NCI-H2196 (cell line): ENCODE measurements around the gene CFTR.

Experiments
- DNase-seq: peaks from one replicate; lab custom pipeline; 2025; ENCODE audit not compliant: unreplicated experiment; lab: John Stamatoyannopoulos, UW

CFTR gene

DNA sequence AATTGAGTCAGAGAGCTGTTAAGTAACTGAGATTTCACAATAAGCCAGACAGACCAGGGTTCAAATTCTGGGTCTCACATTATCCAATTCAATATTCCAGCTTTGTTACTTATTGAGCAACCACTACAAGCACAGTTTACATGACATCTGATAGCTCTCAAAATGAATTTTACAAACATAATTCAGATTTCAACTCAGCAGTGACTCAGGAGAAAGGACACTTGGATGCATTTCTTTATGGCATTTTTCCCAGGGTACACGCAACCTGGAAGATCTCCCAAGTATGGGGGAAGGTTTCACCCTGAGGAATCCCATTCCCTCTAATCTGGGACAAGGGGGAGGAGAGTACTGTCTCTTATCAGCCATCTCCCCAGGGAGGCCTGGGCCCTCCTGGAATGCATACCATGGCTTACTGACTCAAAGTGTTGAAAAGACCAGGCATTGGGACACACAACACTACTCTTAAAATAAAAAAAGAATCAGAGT lies 102.4 kb downstream of the CFTR start:
- DNase-seq = peak; percentile 15

DNA sequence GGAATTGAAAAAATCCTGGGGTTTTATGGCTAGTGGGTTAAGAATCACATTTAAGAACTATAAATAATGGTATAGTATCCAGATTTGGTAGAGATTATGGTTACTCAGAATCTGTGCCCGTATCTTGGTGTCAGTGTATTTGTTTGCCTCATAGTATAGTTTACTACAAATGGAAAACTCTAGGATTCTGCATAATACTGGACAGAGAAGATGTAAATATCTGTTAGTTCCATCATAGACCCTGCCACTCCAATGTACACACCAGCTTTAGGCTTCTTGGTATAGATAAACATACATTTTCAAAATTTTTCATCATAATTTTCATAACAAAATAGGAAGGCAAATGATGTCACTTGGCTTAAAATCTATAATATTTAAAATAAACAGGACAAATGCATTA lies 108.1 kb downstream of the CFTR start:
- no peak for DNase-seq

GRCh38 chr7:117588352-117588794 lies 108.5 kb downstream of the CFTR start:
- DNase-seq = no peak

GRCh38 chr7:117590191-117590590 lies 110.4 kb downstream of the CFTR start:
- DNase-seq = no peak

- no peak for DNase-seq
Measured at GRCh38 chr7:117592011-117592635, 112.3 kb downstream of the CFTR start.

- no peak for DNase-seq
Measured at GRCh38 chr7:117596134-117596533, 116.3 kb downstream of the CFTR start.

DNA sequence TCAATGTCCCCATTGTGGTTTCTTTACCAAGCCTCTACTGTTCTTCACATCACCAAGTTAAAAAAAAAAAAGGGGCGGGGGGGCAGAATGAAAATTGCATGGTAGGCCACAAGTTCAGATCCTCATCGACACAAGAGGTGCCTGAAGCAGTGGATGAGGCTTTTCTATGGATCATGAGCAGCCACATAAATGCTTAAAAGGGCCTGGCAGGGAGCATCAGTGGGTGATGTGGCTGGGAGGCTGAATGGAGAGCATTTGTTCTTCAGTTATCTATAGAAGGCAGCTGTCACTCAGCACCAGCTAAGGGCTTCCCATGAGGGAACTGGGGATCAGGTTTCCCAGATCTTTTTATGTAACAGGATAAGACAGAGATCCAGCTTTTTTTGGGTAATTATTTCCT lies 117.9 kb downstream of the CFTR start:
- DNase-seq = no peak

- no peak for DNase-seq
Measured at GRCh38 chr7:117600911-117601310, 121.1 kb downstream of the CFTR start.

- DNase-seq = no peak
Measured at GRCh38 chr7:117603627-117604026, 123.8 kb downstream of the CFTR start.

- DNase-seq = no peak
Measured at GRCh38 chr7:117605712-117606111, 125.9 kb downstream of the CFTR start.

DNA sequence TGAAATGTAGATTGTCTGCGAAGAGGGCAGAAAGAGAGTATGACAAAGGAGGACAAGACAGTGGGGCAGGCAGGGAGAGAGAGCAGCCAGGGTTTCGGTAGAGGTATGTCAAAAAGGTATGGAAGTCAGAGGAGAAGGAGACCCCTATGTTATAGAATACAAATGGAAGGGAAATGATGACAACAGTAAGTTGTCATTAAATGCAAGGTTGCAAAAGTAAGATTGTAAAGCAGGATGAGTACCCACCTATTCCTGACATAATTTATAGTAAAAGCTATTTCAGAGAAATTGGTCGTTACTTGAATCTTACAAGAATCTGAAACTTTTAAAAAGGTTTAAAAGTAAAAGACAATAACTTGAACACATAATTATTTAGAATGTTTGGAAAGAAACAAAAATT lies 126.3 kb downstream of the CFTR start:
- no peak for DNase-seq

- no peak for DNase-seq
Measured at GRCh38 chr7:117610396-117610795, 130.6 kb downstream of the CFTR start.

- DNase-seq = no peak
Measured at GRCh38 chr7:117612637-117613036, 132.8 kb downstream of the CFTR start.

GRCh38 chr7:117616694-117617093 lies 136.9 kb downstream of the CFTR start:
- DNase-seq = no peak

DNA sequence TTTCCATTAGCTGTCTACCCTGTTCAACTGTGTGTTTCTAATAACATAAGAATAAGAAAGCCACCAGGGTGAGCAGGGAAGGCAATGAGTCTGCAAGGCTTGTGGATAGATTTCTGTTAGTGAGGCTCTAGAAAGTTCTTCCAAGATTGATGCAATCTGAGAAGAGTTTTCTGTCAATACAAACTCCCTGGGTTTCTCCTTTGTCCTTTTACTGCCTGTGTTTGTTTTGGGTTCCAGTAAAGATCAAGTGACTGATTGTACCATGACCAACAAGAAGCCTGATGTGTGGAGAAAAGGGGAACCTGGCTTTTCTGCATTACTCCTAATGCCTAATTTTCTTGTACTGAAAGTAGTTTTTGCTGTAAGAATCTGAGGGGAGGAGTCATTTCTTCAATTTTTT lies 139.9 kb downstream of the CFTR start:
- DNase-seq = no peak

- no peak for DNase-seq
Measured at GRCh38 chr7:117621075-117621618, 141.3 kb downstream of the CFTR start.

GRCh38 chr7:117623606-117624005 lies 143.8 kb downstream of the CFTR start:
- no peak for DNase-seq

DNA sequence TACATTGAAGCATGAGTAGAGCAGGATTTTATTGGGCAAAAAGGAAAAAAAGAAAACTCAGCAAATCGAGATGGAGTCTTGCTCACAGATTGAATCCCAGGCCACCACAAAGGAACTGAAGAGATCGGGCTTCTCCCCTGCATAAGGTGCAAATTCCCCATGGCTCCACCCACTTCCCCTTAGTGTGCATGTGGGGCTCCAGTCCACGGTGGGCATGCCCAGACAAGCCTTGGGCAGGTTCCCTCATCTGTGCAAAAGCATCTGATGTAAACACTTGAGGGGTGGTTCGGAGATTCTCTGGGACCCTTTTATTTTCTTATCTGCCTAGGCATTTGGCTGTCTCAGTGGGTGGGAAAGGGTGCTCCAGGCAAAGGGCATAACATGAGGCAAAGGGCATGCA lies 150.7 kb downstream of the CFTR start:
- DNase-seq = no peak

GRCh38 chr7:117630907-117631564 lies 151.2 kb downstream of the CFTR start:
- no peak for DNase-seq

DNA sequence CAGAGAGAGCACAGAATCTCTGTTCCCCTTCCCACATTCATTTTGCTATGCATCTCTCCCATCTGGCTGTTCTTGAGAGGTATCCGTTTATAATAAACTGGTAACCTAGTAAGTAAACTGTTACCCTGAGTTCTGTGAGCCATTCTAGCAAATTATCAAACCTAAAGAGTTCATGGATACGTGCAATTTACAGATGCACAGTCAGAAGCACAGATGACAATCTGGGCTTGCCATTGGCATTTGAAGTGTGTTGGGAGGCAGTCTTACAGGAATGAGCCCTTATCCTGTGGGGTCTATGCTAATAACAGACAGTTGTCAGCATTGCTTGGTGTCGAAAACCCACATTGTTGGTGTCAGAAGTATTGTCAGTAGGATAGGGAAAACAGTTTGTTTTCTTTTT lies 151.8 kb downstream of the CFTR start:
- DNase-seq = no peak

DNA sequence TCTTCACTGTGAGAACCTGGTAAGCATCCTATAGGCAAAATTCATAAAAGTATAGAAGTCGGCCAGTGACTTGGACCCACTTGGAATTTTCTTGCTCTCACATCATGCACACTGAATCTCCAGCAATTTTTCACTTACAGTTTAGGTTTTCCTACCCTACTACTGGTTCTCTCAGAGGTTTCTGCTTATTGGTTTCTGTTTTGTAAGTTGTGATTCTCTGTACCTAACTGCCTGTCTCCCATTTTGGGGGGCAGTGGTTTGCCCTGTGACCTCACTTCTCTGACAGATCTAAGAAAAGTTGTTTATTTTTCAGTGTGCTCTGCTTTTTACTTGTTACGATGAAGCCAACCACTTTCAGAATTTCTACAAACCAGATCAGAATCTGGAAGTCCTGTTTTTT lies 158.1 kb downstream of the CFTR start:
- no peak for DNase-seq

DNA sequence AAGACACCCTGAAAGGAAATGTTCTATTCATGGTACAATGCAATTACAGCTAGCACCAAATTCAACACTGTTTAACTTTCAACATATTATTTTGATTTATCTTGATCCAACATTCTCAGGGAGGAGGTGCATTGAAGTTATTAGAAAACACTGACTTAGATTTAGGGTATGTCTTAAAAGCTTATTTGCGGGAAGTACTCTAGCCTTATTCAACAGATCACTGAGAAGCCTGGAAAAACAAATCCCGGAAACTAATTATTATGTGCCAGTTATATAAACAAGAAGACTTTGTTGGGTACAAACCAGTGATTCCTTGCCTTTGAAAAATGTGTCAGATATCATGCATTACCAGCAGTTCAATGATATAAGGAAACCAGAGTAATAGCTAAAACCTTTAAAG lies 160.1 kb downstream of the CFTR start:
- DNase-seq = no peak

DNA sequence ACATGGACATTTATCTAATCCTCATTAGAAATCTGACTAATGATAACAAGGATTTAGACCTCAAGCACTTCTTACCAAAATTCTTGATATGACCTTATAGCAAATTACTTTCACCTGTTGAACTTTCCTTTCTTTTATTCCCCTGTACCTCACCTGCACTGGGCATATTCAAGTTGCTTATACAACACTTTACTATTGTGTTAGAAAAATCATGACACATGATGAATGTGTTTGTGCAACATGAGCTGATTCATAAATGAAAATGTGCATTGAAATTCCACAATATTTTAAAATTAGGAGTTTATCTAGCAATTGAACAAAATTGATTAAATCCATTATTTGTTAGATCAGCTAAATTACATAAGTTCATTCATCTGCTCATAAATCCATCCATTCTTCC lies 160.6 kb downstream of the CFTR start:
- no peak for DNase-seq
